ENCODE results near the gene STK4. TPM values are rescaled to one million over a fixed set of nuclear protein-coding genes. Genes with fewer than 3 reads are reported as not detected.

Gene STK4
- total and polyA plus RNA-seq, 3 donors from 2014 or later, result 24.9 to 42.7 (median 39.6) TPM

DNA sequence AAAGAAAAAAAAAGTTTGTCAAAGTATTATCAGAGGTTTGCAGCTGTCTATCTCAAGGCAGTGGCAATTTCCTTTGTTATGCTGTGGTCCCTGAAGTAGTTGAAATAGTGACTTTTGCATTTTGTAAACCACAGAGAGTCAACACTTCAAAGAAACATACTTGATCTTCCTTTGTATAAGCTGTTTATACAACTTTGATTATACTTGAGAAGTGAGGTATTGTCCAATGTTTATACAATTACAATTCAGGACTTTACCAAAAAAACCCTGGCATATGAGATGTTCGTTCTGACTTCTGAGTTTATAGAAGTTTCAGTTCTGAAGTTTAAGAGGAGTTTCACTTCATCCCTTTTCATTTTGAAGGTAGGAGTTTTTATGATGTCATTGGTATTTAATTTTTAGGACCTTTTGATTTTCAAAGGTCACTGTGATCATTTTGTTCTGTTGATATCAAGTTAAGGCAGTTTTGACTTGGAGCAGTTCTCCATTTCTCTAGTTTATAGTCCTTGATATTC lies 4.0 kb downstream of the STK4 start:
- intact Hi-C loops (cut with DNase I; ENCODE audit: low total_unique reads), result no loop called here
- Histone ChIP-seq H3K4me3 (no peak overlapping the region), H3K36me3 (ENCODE audit: low read depth, missing control alignments) (no peaks in the 10 kb centered on the region), H3K4me1 (peaks cover 16% of the 10 kb centered on the region), H3K27me3 (no peaks in the 10 kb centered on the region), H3K9me3 (no peaks in the 10 kb centered on the region), H3K27ac (no peak overlapping the region)
- WGBS, 2 donors, result 53 to 74% methylated on average over 1 of the region's 1 CpG
- TF ChIP-seq, protein P1, sequence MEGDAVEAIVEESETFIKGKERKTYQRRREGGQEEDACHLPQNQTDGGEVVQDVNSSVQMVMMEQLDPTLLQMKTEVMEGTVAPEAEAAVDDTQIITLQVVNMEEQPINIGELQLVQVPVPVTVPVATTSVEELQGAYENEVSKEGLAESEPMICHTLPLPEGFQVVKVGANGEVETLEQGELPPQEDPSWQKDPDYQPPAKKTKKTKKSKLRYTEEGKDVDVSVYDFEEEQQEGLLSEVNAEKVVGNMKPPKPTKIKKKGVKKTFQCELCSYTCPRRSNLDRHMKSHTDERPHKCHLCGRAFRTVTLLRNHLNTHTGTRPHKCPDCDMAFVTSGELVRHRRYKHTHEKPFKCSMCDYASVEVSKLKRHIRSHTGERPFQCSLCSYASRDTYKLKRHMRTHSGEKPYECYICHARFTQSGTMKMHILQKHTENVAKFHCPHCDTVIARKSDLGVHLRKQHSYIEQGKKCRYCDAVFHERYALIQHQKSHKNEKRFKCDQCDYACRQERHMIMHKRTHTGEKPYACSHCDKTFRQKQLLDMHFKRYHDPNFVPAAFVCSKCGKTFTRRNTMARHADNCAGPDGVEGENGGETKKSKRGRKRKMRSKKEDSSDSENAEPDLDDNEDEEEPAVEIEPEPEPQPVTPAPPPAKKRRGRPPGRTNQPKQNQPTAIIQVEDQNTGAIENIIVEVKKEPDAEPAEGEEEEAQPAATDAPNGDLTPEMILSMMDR (IDR thresholded peaks at IDR 0.05), result no peak
- no peak for TF ChIP-seq POLR2A (IDR thresholded peaks at IDR 0.05)
- no peak for DNase-seq

- intact Hi-C loops (cut with DNase I; ENCODE audit: low total_unique reads), result no loop called here
- no peak for DNase-seq
- H3K4me3 ChIP-seq, result no peak overlapping the region
- H3K36me3 ChIP-seq (ENCODE audit: low read depth, missing control alignments), result no peaks in the 10 kb centered on the region
- TF ChIP-seq, protein P1 (IDR thresholded peaks at IDR 0.05), result no peak
- no peak for TF ChIP-seq POLR2A (IDR thresholded peaks at IDR 0.05)
- H3K27ac ChIP-seq, result no peak overlapping the region
- no peaks in the 10 kb centered on the region for H3K9me3 ChIP-seq
- H3K4me1 ChIP-seq, result no peaks in the 10 kb centered on the region
- no peaks in the 10 kb centered on the region for H3K27me3 ChIP-seq
- 86 to 95% methylated on average over 2 of the region's 2 CpGs for WGBS, 2 donors
These were observed 6.7 kb downstream of the STK4 start for GRCh38 chr20:44973053-44973452.

- Histone ChIP-seq H3K27ac (no peak overlapping the region), H3K27me3 (no peaks in the 10 kb centered on the region), H3K4me1 (no peaks in the 10 kb centered on the region), H3K4me3 (no peak overlapping the region), H3K36me3 (ENCODE audit: low read depth, missing control alignments) (no peaks in the 10 kb centered on the region), H3K9me3 (no peaks in the 10 kb centered on the region)
- intact Hi-C loops (cut with DNase I; ENCODE audit: low total_unique reads), result no loop called here
- TF ChIP-seq POLR2A (IDR thresholded peaks at IDR 0.05), result no peak
- TF ChIP-seq, protein P1 (IDR thresholded peaks at IDR 0.05), result no peak
- no peak for DNase-seq
- 86 to 93% methylated on average over 4 of the region's 4 CpGs for whole genome bisulfite sequencing, 2 donors
These were observed 10.4 kb downstream of the STK4 start for GRCh38 chr20:44976698-44977097.

DNA sequence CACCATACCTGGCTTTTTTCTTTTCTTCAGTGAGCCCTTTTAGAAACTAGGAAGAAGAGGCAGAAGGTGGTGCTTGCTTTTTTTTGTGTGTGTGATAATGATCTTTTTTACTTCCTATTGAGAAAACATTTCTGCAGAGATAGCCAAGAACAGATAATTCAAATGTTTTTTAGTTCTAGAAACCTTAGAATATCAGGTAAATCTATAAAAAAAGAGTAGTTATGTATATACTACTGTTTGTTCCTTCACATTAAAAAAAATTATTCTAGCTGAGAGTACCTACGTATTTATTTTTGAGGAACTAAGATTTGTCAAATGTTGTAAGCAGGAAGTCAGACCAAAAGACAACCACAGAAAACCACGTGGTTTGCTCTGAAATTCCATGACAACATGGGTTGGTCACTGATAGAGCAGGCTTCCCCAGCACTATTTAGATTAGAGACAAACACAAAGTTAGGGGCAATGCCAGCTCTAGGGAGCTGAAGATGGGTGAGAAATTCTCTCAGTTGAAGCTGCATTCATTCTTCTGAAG lies 12.8 kb downstream of the STK4 start:
- no peaks in the 10 kb centered on the region for H3K36me3 ChIP-seq (ENCODE audit: low read depth, missing control alignments)
- TF ChIP-seq, protein P1 (IDR thresholded peaks at IDR 0.05), result no peak
- TF ChIP-seq POLR2A (IDR thresholded peaks at IDR 0.05), result no peak
- no peak overlapping the region for H3K27ac ChIP-seq
- H3K9me3 ChIP-seq, result no peaks in the 10 kb centered on the region
- H3K4me3 ChIP-seq, result no peak overlapping the region
- 81% methylated on average over 2 of the region's 2 CpGs for WGBS, 2 donors
- no peaks in the 10 kb centered on the region for H3K4me1 ChIP-seq
- no peaks in the 10 kb centered on the region for H3K27me3 ChIP-seq
- DNase-seq, result no peak
- intact Hi-C loops (cut with DNase I; ENCODE audit: low total_unique reads), result no loop called here

Data from testis (tissue), 3 donors.